Measurements from ENCODE around the gene CDK14. TPM values are rescaled to one million over a fixed set of nuclear protein-coding genes. Genes with fewer than 3 reads are reported as not detected.

The CDK14 gene
- total RNA-seq, 1 donor, result 39.1 TPM

GRCh38 chr7:91165006-91165845 lies 569.1 kb downstream of the CDK14 start:
- peak; percentile 73 for DNase-seq (ENCODE audit: insufficient read length, low spot score, missing footprints)
- H3K4me3 ChIP-seq (ENCODE audit: insufficient read depth, low read length), result peak overlapping the region; percentile 10
- peak overlapping the region; percentile 77 for H3K4me2 ChIP-seq (ENCODE audit: insufficient read depth, low read length)
- H2AFZ ChIP-seq (ENCODE audit: low read length), result no peak overlapping the region
- H3K36me3 ChIP-seq (ENCODE audit: insufficient read depth, low read length), result no peaks in the 10 kb centered on the region
- no peaks in the 10 kb centered on the region for H3K9me3 ChIP-seq (ENCODE audit: low read depth, low read length)
- H4K20me1 ChIP-seq (ENCODE audit: insufficient read depth, low read length), result no peaks in the 10 kb centered on the region
- H3K27me3 ChIP-seq (ENCODE audit: insufficient read depth, low read length), result no peaks in the 10 kb centered on the region
- TF ChIP-seq, protein P1, sequence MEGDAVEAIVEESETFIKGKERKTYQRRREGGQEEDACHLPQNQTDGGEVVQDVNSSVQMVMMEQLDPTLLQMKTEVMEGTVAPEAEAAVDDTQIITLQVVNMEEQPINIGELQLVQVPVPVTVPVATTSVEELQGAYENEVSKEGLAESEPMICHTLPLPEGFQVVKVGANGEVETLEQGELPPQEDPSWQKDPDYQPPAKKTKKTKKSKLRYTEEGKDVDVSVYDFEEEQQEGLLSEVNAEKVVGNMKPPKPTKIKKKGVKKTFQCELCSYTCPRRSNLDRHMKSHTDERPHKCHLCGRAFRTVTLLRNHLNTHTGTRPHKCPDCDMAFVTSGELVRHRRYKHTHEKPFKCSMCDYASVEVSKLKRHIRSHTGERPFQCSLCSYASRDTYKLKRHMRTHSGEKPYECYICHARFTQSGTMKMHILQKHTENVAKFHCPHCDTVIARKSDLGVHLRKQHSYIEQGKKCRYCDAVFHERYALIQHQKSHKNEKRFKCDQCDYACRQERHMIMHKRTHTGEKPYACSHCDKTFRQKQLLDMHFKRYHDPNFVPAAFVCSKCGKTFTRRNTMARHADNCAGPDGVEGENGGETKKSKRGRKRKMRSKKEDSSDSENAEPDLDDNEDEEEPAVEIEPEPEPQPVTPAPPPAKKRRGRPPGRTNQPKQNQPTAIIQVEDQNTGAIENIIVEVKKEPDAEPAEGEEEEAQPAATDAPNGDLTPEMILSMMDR (IDR thresholded peaks at IDR 0.05; ENCODE audit: extremely low read depth, low read depth, low read length), result no peak
- H3K79me2 ChIP-seq (ENCODE audit: insufficient read depth, low read length), result no peaks in the 10 kb centered on the region
- peaks cover 31% of the 10 kb centered on the region for H3K4me1 ChIP-seq (ENCODE audit: insufficient read depth, low read length)
- peak overlapping the region; percentile 91 for H3K27ac ChIP-seq (ENCODE audit: low read depth, low read length)

- Histone ChIP-seq H3K9me3 (ENCODE audit: low read depth, low read length) (no peaks in the 10 kb centered on the region), H3K79me2 (ENCODE audit: insufficient read depth, low read length) (no peaks in the 10 kb centered on the region), H3K4me2 (ENCODE audit: insufficient read depth, low read length) (peak overlapping the region; percentile 77), H3K27ac (ENCODE audit: low read depth, low read length) (peak overlapping the region; percentile 91), H3K27me3 (ENCODE audit: insufficient read depth, low read length) (no peaks in the 10 kb centered on the region), H4K20me1 (ENCODE audit: insufficient read depth, low read length) (no peaks in the 10 kb centered on the region), H3K36me3 (ENCODE audit: insufficient read depth, low read length) (no peaks in the 10 kb centered on the region), H3K4me1 (ENCODE audit: insufficient read depth, low read length) (peaks cover 31% of the 10 kb centered on the region), H2AFZ (ENCODE audit: low read length) (no peak overlapping the region), H3K4me3 (ENCODE audit: insufficient read depth, low read length) (no peak overlapping the region)
- TF ChIP-seq, protein P1 (IDR thresholded peaks at IDR 0.05; ENCODE audit: extremely low read depth, low read depth, low read length), result no peak
- no peak for DNase-seq (ENCODE audit: insufficient read length, low spot score, missing footprints)
Observed at GRCh38 chr7:91165846-91166230, 569.7 kb downstream of the CDK14 start.

GRCh38 chr7:91168871-91169829 lies 573.0 kb downstream of the CDK14 start:
- no peak overlapping the region for H3K27ac ChIP-seq (ENCODE audit: low read depth, low read length)
- no peak for DNase-seq (ENCODE audit: insufficient read length, low spot score, missing footprints)

More at GRCh38 chr7:91168871-91169829, 573.0 kb downstream of the CDK14 start:
- Histone ChIP-seq H3K4me2 (ENCODE audit: insufficient read depth, low read length) (no peak overlapping the region), H2AFZ (ENCODE audit: low read length) (no peak overlapping the region), H3K36me3 (ENCODE audit: insufficient read depth, low read length) (no peaks in the 10 kb centered on the region), H3K4me3 (ENCODE audit: insufficient read depth, low read length) (no peak overlapping the region), H3K27me3 (ENCODE audit: insufficient read depth, low read length) (no peaks in the 10 kb centered on the region), H4K20me1 (ENCODE audit: insufficient read depth, low read length) (no peaks in the 10 kb centered on the region), H3K9me3 (ENCODE audit: low read depth, low read length) (no peaks in the 10 kb centered on the region), H3K79me2 (ENCODE audit: insufficient read depth, low read length) (no peaks in the 10 kb centered on the region), H3K4me1 (ENCODE audit: insufficient read depth, low read length) (peaks cover 26% of the 10 kb centered on the region)
- TF ChIP-seq, protein P1 (IDR thresholded peaks at IDR 0.05; ENCODE audit: extremely low read depth, low read depth, low read length), result no peak
